ENCODE measurements around the gene MRPS22.
"Not testable (repeated sequence)": the region's sequence is repeated elsewhere in the genome, so short reads cannot be mapped to it uniquely, and the experiment has no call there.

The MRPS22 gene

DNA sequence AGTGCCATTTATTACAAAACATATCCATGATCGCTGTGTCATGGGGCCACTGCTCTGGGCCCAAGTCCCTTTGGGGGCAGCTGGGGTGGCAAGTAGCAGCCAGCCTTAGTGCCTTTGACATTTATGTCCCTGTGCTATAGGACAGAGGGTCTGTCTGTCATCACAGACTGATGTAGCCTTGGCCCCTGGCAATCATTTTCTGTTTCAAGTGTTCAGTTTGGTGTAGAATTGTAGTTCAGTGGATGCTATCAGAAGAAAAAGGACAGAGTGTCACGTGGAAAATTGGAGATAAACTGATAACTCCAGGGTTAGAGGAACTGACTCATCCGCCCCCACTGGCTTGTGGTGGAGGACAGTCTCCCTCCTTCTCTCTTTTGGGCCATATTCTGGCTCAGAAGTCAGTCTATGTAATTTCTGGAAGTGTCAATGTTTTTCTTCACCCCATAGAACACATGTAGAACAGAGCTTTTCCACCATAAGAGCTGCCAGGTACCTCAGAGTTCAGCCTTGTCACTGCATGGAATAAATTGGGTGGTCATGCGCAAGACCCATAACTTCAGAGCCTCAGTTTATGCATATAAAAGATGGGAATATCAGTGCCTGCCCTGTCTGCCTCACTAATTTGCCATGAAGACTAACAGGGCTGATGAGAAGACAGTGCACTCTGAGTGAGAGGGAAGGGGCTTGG, 4.5 kb upstream of the MRPS22 start:
- peak; percentile 52 for DNase-seq (ENCODE audit: low read depth)

DNA sequence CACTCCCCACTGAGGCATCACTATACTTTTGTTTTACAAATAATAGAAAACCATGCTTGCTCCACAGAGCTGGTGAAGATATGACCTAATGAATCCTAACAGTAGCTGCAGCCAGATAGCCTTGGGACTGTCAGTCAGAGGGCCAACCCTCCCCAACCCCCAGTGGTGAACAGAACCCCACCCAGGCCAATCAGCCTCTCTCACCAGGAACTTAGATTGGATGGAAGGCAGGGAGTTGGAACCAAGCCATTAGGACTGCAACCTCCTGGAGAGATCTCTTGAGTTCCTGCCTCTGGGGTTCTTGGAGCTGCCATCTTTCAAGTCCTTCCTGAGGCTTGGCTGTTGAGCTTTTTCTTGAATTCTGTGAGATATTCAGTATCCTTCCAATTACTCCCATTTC, 3.0 kb upstream of the MRPS22 start:
- no peak for DNase-seq (ENCODE audit: low read depth)

DNA sequence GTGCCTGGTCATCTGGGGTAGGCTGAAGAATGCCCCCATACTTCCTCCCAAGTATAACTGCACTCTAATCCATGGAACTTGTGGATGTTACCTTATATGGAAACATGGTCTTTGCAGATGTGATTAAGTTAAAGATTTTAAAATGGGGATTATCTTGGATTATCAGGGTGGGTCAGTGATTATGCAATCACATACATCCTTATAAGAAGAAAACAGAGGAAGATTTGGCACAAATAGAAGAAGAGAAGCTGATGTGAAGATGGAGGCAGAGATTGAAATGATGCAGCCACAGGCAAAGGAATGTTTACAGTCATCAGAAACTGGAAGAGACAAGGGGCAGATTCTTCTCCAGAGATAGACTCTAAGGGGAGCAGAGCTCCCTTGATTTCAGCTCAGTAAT, 1.8 kb upstream of the MRPS22 start:
- DNase-seq (ENCODE audit: low read depth) = no peak

DNA sequence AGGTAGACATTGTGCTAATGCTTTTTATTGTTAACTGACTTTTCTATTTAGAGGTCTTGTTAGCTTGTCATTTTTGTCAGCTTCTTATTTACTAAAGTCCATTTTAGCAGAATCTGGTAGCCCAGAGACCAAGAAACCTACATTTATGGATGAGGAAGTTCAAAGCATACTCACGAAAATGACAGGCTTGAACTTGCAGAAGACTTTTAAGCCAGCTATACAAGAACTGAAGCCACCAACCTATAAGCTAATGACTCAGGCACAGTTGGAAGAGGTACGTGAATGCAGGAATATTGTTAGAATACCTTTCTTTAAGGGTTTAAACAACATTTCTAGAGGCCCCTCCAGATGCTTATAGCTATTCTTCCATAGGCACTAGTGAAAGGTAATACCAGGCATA, 3.0 kb downstream of the MRPS22 start:
- no peak for DNase-seq (ENCODE audit: low read depth)

DNA sequence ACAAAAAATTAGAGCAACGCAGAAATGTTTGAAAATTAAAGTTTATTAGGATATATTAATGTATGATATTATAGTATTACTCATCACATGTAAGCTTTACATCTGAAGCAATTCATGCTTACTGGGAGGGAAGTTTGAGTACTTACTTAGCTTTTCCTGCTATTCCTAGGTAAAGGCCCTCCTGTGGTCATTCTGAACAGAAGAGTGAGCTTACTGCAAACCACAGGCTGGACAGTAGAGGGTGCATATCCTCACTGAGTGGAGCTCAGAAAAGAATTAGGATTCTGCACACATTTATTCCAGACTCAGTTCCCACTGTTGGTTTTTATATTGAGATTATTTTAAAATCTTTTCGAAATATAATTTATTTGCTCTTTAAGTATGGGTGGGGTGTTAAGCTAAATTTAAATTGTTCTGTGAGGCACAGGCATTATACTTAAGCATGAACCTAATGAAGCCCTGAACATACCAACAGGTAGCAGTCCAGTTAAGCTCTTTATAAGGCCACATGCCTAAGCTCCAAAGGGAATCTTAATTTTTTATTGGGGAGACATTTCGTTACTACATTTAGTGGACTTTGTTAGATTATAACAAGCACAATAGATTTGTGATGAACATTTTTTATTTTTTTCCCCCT, 10.2 kb downstream of the MRPS22 start:
- DNase-seq (ENCODE audit: low read depth) = no peak

DNA sequence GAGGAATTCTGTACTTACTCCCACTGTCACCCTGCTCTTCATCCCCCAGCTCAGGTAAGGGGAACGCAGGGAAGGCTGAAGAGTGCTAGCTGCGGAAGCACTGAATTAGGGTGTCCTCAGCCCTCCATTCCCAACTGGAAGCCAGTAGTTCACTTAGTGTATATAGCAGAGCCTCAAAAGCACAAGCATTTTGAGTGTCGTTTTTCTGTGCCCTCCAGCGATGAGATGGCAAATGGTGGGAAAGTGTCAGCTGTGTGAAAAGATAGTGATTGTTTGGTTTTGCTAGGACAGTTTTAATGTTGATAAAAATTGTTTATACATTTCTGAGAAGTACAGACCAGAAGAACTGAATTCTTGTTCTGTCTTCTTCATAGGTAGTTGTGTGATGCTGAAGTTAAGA, 10.8 kb downstream of the MRPS22 start:
- DNase-seq (ENCODE audit: low read depth) = no peak

DNA sequence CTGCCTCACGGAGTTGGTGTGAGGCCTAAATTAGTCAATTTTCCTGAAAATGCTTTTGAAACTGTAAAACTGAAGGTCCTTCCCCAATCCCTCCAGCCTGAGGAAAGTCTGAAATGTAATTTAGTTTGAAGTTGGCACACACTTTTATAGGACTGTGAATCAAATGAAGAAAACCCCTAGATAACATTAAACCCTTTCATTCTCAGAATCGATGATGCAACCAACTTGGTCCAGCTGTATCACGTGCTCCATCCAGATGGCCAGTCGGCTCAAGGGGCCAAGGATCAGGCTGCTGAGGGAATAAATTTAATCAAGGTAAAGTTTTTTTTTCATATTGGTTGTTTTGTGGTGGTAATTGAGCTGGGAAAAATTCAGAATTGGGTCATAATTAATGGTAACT, 11.7 kb downstream of the MRPS22 start:
- no peak for DNase-seq (ENCODE audit: low read depth)

DNA sequence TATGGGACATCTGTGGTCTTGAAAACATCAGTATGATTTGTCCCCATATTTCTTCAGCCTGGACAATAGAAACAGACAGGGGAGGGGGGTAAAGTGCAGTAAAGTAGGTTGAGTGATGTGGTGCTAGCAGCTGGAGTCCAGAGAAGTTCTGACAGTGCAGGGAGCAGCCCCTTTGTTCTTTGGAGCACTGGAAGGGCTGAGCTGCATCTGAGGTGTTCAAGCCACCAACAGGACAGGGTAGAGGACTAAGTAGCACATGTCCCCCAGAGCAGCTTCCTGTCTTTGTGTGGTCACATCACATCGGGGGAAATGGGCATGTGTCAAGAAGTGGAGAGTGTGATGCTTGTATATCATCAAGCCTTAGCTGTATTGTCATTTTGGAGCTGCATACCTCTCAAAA, 12.1 kb downstream of the MRPS22 start:
- DNase-seq (ENCODE audit: low read depth) = no peak

DNA sequence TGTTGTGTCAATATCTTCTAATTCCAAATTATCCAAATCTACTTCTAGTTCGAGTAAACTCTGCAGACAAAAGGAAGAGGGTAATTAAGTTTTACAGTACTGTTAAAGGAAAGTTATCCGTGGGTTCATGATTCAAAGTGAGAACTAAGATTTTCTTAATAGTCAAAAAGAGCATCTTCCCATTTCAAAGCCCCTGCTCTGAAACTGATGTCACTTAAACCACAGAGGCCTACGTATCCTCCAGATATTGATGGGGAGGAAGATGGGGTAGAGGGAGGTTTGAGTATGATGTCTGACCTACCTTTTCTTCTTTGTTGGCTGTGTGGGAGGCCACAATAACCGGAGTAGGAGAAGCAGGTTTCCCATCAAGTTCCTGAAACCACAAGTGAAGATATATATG, 14.1 kb downstream of the MRPS22 start:
- no peak for DNase-seq (ENCODE audit: low read depth)

DNA sequence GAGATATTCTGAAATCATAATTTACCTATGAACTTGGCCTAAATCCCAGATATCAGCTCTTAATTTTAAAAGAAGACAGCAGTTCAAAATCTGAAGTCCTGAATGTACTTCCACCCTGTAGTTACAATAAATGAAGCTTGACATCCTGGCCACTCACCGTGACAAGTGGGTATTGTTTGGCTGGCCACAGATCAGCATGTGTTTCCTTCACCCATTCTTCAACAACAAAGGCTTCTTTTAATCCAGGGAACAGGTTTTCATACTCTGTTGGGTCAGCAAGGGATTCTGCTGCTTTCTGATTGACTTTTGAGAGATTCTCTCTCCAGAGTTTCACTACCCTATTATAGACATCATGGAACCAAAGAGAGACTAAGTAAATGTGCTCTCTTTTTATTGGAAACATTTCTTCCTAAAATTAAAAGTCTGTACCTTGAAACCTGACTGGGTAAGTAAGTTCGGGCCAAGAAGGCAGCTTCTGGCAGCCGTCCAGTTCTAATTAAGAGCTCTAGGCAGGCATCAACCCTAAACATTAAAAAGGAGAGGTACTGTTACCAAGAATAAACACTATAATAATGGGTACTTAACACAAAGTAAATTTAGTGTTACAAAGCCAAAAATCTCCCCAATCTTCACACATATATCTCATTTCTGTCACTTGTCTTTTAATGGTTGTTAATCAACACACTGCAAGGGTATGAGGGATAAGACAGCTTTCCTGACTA, 15.2 kb downstream of the MRPS22 start:
- no peak for DNase-seq (ENCODE audit: low read depth)

DNA sequence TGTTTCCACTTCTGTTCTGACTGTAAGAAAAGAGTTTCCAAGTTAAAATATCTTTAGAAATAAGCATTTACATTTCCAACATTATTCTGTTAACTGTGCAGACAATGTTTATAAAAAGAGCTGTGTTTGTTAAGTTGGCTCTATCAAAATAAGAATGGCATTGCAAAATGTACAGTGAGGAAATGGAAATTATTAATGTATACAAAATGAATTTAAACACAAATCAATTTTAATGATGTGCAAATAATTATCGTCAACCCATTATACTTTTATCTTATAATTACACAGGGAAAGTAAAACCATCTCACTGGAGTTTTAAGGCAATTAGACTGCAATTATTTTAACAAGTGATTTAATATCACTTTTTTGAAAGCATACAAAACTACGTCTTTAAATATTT, 17.5 kb downstream of the MRPS22 start:
- DNase-seq (ENCODE audit: low read depth) = no peak

DNA sequence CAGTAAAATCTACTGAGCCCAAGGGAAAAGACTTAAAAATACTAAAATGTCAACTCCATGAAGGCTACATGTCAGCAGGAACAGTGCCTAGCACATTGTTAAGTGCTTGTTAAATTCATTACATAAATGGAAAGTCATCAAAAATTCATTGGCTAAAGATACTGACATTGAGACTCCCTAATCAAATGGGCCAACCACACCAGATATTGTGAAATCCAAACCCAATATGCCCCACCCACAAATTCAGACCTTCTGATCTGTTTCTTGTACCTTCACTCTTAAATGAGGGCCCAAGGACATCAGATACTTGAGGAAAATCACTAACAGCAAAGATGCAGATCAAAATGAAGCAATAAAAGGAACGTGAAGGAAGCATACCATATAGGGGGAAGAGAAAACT, 20.7 kb downstream of the MRPS22 start:
- DNase-seq (ENCODE audit: low read depth) = no peak

DNA sequence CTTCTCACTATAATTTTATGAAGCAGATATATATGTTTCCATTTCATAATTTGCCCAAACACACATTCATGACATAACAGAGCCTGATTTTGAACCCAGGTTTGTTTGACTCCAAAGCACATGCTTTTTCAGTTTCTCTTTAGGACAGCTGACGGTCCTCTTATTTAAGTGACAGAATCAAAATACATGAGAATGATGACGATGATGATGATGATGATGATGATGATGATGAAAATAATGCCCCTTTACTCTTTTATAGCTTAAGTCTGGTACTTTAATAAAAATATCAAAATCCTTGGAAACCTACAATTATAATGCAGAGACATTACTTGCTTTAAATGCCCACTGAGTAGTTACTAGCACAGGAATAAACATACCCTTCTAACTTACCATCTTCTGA, 30.3 kb downstream of the MRPS22 start:
- no peak for DNase-seq (ENCODE audit: low read depth)

DNA sequence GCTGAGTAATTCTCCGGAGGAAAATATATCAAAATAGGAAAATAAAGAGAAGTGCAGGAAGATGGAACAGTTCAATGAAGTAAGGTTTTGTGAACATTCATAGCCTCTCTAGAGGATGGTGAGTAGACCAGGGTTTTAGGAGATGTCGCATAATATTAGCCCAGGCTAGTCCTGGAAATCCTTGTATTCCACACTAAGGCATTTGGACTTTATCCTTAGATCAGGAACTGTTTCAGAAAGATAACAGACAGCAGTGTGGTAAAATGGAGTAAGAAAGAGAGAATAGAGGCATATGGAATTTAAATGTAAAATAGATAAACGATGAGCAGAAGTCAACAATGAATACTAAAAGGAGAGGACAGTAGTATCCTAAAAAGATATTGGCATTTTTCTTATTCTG, 33.6 kb downstream of the MRPS22 start:
- DNase-seq (ENCODE audit: low read depth) = no peak

DNA sequence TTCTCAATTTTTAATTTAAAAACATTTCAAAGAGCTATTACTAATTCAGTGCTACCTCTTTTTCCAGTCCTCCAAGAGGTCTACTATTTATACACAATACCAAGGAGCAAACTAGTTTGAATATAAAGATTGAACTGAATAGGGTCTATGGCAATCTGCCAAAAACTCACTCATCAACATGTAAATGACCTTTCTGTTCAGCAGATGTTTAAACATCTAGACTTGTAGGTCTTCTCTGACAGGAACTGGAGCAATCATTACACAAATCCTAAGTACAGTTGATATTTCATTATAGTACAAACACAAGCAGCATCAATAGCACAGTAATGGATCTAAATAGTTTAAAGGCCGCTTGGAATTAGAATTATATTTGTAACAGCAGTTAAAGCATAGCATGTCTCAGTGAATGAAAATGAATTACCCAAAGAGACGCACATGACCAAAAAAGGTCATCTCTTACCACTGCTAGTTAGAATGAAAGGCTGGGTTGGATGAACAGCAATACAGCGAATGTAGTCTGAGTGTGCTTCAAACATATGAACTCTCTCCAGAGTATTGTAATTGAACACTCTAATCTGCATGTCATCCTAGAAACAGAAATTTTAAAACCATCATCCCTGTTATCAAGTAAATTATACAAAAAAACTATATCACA, 34.9 kb downstream of the MRPS22 start:
- DNase-seq (ENCODE audit: low read depth) = no peak

DNA sequence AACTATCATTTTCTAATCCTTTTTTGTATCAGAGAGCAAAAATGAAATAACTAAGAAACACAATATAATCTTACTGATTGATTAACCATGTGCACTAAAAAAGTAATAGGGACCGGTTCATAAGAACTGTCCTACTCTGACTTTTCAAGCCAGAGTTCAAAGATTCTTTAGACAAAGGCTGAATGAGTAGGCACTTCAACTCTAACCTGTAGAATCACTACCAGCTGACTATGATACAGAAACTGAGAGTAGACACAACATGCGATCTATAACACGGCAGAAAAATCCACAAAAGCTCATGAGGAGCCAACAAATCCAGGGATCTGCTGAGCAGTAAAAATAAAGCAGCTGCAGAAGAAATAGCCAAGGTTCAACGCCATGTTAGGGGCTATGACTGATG, 36.8 kb downstream of the MRPS22 start:
- no peak for DNase-seq (ENCODE audit: low read depth)

DNA sequence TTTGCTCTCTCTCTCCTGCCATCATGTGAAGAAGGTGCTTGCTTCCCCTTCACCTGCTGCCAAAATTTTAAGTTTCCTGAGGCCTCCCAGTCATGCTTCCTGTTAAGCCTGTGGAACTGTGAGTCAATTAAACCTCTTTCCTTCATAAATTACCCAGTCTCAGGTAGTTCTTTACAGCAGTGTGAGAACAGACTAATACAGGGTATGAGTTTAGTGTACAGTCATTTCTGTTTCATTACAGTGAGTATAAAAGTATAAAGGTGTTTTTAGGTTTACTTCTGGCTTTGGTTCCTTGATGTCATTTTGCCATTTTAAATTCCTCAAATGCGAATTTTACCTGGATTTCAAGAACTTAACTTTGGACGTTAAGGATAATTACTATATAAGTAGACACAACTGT, 38.5 kb downstream of the MRPS22 start:
- DNase-seq (ENCODE audit: low read depth) = not testable (repeated sequence)

DNA sequence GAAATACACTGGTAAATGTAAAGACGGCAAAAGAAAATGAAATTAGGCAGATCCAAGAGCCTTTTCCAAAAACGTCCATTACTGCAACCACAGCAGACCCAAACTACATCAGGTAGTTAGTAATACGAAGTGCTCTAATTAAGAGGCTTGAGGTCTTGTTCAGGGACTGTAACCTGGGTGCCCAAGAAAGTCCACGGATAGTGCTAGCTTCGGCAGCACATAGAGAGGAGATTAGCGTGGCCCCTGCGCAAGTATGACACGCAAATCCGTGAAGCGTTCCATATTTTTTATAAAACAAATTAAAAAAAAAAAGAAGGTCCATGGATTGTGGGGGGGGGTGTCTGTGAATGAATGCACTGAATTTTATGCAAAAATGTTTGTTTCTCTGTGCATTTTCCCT, 44.3 kb downstream of the MRPS22 start:
- DNase-seq (ENCODE audit: low read depth) = no peak

DNA sequence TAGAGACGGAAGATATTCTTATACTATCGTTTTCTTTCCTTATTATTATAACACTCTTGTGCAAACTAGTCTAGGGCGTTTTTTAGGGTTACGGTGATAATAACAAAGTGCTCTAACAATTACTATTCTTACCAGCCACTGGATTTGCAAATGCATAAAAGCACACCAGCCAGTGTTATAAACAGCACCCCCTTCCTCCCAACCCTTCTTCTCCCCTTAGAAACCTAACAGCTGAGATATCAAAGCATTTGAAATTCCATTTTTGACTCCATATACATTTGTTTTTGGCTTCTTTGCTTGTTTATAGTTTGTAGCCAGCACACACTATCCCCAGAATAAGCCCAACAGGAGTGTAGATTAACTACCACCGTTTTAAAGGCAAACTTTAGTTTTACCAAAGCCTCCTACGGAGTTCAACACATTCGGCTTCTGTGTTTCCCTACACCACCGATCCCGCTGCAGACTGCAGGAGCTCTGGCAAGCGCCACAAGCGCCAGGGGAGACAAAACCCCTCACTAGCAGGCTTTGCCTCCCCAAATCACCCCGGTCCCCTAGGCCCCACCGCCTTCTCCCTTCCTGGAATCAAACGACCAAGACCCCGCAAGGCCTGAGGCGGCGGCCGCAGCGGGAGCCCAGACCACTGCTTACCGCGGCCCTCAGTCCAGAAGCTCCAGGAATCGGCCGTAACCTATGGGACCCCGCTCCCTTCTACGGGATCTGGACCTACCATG, 45.2 kb downstream of the MRPS22 start:
- DNase-seq (ENCODE audit: low read depth) = peak; percentile 18

DNA sequence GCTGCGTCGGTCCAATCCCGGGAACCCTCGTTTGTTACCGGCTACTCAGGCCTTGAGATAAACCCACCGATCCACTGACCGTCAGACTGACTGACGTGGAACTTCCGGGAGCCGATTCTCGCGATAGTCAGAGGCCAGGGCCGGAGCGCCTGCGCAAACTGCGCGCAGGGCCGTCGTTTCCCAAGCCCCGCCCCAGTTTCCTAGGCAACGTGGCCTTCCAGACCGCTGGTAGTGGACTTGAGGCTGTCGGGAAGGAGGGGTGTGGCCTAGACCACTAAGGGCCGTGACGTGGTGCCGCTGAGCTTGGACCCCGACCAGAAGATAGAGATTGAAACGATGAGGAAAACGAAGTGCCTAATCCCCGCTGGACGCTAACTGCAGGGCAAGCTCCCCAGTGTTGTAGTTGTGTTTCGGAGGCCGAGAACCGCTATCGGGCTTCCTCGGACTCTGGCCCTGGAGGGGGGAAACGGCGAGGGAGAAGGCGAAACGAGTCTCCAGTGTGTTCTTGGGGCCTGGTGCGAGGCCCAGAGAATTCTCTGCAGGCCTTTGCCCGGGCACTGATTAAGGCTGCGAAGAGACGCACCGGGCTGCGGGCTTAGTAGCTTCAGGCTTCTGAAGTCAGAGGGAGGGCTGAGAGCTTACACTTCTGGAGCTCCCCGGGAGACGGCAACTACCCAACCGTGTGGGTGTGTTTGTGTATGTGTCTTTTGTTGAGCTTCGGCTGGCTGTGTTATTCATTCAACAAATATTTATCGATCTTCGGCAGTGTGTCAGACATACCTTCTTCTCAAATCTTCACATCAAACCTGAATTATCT, 45.9 kb downstream of the MRPS22 start, which contains the start of gene COPB2:
Gene COPB2 (minus strand): TSS at position 96 of the 817 bp plus-strand sequence. CDS start 97 bp downstream, outside the sequence.
- peak; percentile 96 for DNase-seq (ENCODE audit: low read depth)

DNA sequence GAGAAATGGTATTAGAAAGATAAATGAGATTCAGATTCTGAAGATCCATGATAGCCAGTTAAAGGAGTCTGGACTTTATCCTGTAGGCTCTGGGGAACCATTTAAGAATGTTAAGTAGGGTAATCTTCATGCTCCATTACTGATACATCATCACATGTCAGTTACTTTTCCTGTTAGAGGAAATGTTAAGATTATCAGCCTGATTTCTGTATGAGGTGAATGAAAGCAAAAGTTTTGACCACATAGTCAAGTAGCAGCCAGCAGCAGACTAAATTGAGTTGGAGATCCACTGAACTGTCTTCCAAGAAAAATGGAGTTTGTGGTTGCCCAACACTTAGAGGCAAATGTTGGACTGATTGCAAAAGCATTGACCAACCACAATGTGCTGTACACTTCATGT, 50.3 kb downstream of the MRPS22 start:
- no peak for DNase-seq (ENCODE audit: low read depth)
